HL-60 (cell line): ENCODE data around the gene CTNNA3.
A peak's percentile ranks its signal among the peaks of the same experiment; 100 is the strongest.

Experiments
- DNase-seq, 2 experiments: peaks; one replicate each; pipeline ENCODE4 v3.0.0-alpha.2; 2010 to 2020; ENCODE audit warnings: low read depth in 1 of 2, low spot score in 1 of 2
- H3K27ac ChIP-seq: fragments of 250-450 bp; sonication (Bioruptor Pico); replicated peaks from 2 replicates; pipeline ENCODE4 v1.5.1; 2020; ENCODE audit warnings: mild to moderate bottlenecking, moderate library complexity
- H3K27me3 ChIP-seq: fragments of 250-450 bp; sonication (Bioruptor Pico); 2 replicates; pipeline ENCODE4 v1.5.1; 2021; ENCODE audit warnings: mild to moderate bottlenecking, moderate library complexity; ENCODE audit not compliant: insufficient read depth, poor library complexity, severe bottlenecking
- H3K4me3 ChIP-seq: replicated peaks from 2 replicates; pipeline ENCODE4 v1.5.1; 2011; ENCODE audit warnings: mild to moderate bottlenecking, control low read depth, low read length; ENCODE audit not compliant: insufficient read depth
- CTCF ChIP-seq: IDR thresholded peaks from one replicate; pipeline ENCODE4 v1.5.1; 2011; ENCODE audit warnings: low read length, control low read depth, inconsistent platforms; ENCODE audit not compliant: insufficient read depth
- GABPA ChIP-seq: IDR thresholded peaks from 2 replicates; pipeline ENCODE4 v1.6.1; 2012; ENCODE audit warnings: low read depth
- POLR2AphosphoS5 ChIP-seq: IDR thresholded peaks from 2 replicates; pipeline ENCODE4 v1.6.1; 2012; ENCODE audit warnings: low read depth
- REST ChIP-seq: IDR thresholded peaks from 2 replicates; pipeline ENCODE4 v1.6.1; 2012; ENCODE audit warnings: low read depth; ENCODE audit not compliant: insufficient replicate concordance
- SPI1 ChIP-seq: IDR thresholded peaks from 2 replicates; pipeline ENCODE4 v1.6.1; 2012; ENCODE audit warnings: low read depth, mild to moderate bottlenecking, borderline replicate concordance

The CTNNA3 gene

GRCh38 chr10:66187053-66187733 is 1508.8 kb downstream of the CTNNA3 start:
- Histone ChIP-seq H3K27me3 (no peaks in the 10 kb centered on the region), H3K27ac (no peak overlapping the region), H3K4me3 (no peak overlapping the region)
- DNase-seq = peak in 1 of 2 experiments; percentile 65
- TF ChIP-seq SPI1 = no peak
- no peak for TF ChIP-seq REST
- no peak for TF ChIP-seq POLR2AphosphoS5

GRCh38 chr10:66183028-66183427 is 1513.0 kb downstream of the CTNNA3 start:
- H3K27me3 ChIP-seq = no peaks in the 10 kb centered on the region
- no peak overlapping the region for H3K27ac ChIP-seq
- TF ChIP-seq SPI1 (no peak), GABPA (no peak), CTCF (no peak), POLR2AphosphoS5 (no peak), REST (no peak)
- H3K4me3 ChIP-seq = no peak overlapping the region
- no peak for DNase-seq

GRCh38 chr10:66180581-66181318 is 1515.2 kb downstream of the CTNNA3 start:
- no peak for TF ChIP-seq POLR2AphosphoS5
- peak; percentile 27 for TF ChIP-seq CTCF
- H3K27ac ChIP-seq = no peak overlapping the region
- peak; percentile 28 to 39 for DNase-seq
- no peaks in the 10 kb centered on the region for H3K27me3 ChIP-seq
- H3K4me3 ChIP-seq = no peak overlapping the region

- H3K27ac ChIP-seq = no peak overlapping the region
- DNase-seq = no peak
- TF ChIP-seq SPI1 (no peak), GABPA (no peak), CTCF (no peak), REST (no peak), POLR2AphosphoS5 (no peak)
- H3K4me3 ChIP-seq = no peak overlapping the region
- no peaks in the 10 kb centered on the region for H3K27me3 ChIP-seq
These were observed 1516.0 kb downstream of the CTNNA3 start for GRCh38 chr10:66180021-66180420.
